GM21367 (cell line): ENCODE results near the gene FAM149B1.
"Not testable (repeated sequence)": the region's sequence is repeated elsewhere in the genome, so short reads cannot be mapped to it uniquely, and the experiment has no call there.

Experiments used
- ATAC-seq: cut with Tn5 transposase; IDR thresholded peaks from one replicate; pipeline ENCODE4 v1.9.1; 2021; ENCODE audit not compliant: unreplicated experiment

The FAM149B1 gene

DNA sequence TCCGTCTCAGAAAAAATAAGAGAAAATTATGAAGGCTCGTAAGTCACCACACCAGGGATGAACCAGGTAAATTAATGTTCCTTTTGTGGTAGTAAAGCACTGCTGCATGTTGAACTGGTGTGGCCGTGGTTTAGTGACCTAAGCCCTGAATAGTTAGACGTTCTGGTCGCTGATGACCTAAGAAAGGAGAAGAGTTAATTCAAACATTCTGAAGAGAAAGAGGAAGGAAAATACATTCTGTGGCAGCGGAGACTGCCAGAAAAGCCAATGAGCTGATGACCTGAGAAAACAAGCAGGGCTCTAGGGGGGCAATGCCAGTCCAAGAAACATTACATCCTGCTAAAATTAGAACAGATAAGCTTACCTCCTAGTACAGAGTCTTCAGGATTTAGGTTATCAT lies 61.6 kb downstream of the FAM149B1 start:
- no peak for ATAC-seq

DNA sequence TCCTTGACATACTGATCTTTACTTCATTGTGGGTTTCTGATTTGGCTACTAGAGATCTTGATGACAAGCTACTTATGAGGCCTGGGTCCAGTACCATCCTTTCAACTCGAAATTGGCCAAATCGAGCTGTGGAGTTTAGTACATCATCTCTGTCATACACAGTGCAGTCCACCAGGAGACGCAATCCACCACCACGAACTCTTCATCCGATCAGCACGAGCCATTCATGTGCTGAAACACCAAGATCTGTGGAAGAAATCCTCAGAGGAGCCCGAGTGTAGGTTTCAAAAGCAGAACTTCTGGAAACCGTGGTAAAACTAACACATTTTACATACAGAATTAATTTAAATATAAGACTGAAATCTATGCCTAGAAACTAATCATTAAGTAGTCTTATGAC lies 65.0 kb downstream of the FAM149B1 start:
- no peak for ATAC-seq

DNA sequence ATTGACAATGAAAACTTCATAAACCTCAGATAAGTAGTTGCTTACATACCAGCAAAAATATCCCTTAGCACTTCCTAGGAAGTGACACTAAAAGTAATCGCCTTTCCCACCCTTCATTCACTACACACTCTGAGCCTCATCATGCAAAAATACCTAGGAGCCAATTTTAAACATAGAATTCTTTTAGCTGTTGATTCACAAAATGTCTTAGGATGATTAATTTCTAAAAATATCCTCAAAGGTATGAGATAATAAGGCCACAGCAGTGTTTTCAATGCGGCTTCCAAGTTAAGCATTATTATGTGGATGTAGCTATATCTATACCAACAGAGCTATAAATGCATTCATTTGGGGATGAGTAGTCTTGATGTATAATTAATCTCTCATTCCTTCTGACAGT lies 66.0 kb downstream of the FAM149B1 start:
- ATAC-seq, result no peak

- no peak for ATAC-seq
Observed at GRCh38 chr10:73234695-73235094, 66.8 kb downstream of the FAM149B1 start.

DNA sequence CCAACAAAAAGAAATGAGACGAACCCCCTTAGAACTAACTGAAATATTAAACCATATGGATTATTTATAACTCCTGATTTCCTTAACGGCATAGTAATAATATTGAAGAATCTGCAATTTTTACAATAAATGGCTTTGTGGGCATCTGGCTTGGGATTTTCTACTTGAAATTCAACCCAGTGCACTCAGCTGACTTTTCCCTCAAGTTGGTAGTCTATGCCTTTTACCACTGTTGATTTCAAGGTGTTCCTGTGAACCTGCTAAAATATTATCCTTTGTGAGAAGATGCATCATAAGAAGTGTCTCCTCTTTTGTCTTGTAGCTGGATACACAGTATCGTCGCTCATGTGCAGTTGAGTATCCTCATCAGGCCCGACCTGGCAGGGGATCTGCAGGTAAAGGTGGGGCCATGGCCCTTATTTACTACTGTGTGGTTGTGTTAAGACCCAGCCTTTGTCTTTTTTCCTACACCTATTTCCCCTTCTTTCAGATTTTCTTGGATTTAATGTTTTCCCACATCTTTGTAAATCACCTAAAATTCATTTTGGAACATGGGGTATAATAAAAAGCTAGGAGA lies 71.2 kb downstream of the FAM149B1 start:
- no peak for ATAC-seq

- no peak for ATAC-seq
Observed at GRCh38 chr10:73239908-73240307, 72.0 kb downstream of the FAM149B1 start.

GRCh38 chr10:73244866-73245477 lies 77.1 kb downstream of the FAM149B1 start:
- ATAC-seq, result no peak

DNA sequence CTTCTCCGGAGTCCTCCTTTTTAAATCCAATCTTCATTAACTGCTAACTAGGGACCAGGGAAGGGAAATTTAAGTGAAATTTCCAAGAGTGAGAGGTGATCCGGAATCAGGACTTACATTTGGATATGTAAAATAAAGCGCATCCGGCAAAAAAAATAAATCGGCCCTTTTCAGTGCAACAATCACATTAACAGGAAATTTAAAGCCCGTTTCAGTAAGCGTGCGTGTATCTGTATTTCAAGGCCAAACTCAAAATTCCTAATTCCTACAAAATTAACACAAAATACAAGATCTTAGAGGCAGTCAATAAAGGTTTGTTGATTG lies 78.4 kb downstream of the FAM149B1 start:
- no peak for ATAC-seq

DNA sequence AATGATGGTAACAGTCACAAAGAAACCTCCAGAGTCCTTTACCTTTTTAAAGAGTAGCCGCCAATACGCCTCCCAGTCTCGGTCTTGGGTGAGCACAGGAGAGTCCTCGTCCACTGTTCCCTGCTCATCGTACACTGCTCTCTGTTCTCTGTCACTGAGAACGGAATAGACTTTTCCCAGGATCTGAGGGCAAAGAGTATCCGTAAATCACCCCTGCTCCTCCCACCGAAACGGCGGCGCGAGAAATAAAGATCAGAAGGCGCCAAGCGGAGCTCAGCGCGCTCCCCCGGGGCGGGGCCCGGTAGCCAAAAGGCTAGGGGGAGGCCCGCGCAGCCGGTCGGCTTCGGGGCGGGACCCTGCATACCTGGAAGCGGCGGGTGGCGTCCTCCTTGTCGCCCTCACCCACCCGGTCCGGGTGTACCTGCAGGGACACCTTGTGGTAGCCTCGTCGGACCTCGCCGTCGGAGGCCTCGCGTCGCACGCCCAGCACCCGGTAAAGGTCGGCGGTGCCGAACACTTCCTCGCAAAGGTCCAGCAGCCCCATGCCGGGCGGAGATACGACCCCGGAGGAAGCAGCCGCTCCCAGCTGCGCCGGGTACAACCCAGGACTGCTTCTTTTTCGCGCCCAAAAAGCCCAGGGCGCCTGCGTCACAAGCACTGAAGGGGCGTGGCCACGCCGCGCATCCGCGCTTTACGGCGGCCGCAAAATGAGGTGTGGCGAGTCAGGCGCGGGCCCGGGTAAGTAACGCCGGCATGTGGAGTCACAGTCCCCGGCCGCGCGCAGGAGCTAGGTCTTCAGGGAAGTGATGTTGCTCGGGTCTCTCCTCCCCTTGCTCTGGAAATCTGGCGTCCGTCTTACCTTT lies 79.0 kb downstream of the FAM149B1 start, which contains the start of gene DNAJC9:
Gene DNAJC9 (minus strand): TSS at position 610 of the 863 bp plus-strand sequence. CDS start 66 bp downstream, at position 544.
- peak; percentile 71 for ATAC-seq

DNA sequence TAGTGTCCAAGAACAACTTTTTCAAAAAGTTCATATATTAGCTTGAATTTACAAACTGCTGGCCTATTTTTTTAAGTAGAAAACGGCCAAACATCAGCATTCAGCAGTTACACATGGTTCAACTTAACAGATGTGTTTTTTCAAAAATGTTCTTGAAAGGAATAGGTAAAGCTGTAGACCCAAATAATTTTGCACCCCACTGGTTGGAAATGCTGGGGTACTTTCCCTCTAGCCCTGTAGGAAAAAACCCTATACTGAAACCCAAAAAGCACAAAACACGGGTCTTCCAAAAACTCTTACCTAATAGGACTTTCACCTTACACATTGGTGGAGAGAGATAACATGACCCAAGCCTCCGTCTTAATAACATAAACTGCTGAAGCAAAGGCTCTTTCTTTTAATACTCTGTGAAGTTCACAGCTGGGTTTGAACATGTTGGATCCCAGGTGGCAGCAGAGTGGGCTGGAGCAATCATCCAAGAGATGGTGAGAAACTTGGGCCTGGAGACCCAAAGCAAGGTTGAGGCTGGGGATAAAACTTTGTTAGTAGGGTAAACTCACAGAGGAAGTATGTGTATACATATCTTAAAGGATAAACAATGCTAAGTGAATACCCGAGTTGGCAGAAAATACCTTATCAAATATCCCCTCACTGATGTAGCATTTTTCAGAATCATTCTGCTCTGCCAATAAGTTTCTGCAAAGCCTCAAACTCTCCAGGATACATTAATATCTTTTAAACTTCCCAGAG lies 79.8 kb downstream of the FAM149B1 start:
- ATAC-seq, result no peak

GRCh38 chr10:73248259-73248724 lies 80.4 kb downstream of the FAM149B1 start:
- ATAC-seq, result no peak

DNA sequence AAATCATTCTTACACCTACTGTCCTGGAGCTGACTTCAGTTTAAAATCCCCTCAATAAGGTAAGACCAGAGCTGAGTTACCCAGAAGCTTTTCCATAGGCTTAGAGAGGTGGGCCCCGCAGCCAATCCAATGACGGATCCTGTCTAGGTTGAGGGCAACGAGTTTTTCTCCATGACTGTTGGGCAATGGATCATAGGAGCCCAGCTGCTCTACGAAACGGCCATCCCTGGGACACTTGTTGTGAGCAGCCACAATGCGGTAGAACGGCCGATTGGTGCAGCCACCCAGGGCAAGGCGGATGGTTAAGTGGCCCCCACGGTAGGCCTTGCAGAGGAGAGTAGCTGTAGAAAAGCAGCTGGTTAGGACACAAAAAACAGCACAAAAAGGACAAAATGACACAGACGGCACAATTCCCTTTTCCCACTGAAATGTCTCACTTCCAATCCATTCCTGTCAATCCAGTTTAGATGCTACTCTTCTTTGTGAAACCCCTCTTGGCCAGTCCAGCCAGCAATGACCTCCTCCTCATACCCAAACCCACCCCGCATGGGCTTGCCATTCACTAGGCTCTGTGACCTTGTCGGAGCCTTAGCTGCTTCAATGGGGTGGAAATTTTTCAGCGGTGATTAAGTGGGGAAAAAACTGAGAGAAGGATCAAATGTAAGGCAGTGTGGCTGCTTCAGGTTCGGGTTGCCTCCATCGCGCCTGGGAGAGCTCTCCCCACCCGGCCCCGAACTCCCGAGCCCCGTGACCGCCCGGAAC lies 83.9 kb downstream of the FAM149B1 start:
- ATAC-seq, result no peak

DNA sequence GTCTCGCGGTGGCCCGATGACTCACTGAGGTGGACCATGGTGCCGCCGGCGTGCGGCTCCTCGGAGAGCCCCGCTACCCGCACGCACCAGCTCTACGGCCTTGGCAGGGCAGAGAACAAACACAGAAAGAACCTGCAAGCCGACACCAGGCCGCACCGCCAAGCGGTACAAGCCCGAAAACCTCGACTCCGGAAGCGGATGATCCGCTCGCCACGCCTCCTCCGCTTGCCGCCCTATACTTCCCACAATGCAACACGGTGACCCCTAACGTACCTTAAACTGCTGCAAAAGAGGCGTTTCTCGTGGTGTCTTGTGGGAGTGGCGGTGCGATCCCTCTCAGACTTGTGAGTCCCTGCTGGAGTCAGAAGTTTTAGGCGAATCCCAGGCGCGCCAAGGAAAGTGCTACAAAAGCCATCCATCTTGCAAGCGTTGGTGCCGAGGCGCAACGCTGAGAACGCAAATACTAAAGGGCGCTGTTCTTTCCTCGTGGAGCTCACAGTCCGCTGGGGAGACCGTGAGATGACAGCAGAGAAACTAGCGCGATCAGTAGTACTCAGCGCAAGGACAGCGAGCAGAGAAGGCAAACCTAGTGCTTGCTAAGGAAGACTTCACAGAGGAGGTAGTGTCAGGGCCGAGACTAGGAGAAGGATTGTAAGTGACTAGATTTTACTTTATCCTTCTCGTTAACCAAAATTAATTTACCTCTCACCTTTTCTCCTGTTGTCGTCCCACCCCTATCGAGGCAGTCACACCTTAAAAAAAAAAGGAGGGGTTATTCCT lies 84.7 kb downstream of the FAM149B1 start, which contains the start of gene MRPS16:
Gene MRPS16 (minus strand): TSS at position 200 of the 780 bp plus-strand sequence. CDS start 162 bp downstream, at position 38.
- peak; percentile 62 for ATAC-seq

- peak; percentile 20 for ATAC-seq
Observed at GRCh38 chr10:73253225-73253555, 85.3 kb downstream of the FAM149B1 start.

- ATAC-seq, result not testable (repeated sequence)
Observed at GRCh38 chr10:73258612-73259011, 90.7 kb downstream of the FAM149B1 start.

- no peak for ATAC-seq
Observed at GRCh38 chr10:73261362-73261995, 93.6 kb downstream of the FAM149B1 start.

GRCh38 chr10:73262105-73262730 lies 94.3 kb downstream of the FAM149B1 start:
- ATAC-seq, result no peak

DNA sequence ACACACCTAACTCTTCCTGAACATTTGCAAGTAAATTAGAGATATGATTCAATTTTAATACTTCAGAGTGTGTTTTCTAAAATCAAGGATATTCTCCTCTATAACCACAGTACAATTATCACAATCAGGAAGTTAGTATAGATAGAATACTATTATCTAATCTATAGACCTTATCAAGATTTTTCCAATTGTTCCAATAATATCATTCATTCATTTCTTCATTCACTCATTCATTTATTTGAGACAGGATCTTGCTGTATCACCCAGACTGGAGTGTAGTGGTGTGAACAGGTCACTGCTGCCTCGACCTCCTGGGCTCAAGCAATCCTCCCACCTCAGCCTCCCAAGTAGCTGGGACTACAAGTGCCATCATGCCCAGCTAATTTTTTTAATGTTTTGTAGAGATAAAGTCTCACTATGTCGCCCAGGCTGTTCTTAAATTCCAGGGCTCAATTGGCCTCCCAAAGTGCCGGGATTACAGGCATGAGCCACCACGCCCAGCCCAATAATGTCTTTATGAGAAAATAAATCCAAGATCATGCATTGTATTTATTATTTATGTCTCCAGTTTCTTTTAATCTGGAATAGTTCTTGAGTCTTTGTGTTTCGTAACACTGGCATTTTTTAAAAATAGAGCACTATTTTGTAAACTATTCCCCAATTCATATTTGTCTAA lies 95.1 kb downstream of the FAM149B1 start:
- no peak for ATAC-seq
